ENCODE measurements around the gene EPHB2.

- TF ChIP-seq CTCF (IDR thresholded peaks at IDR 0.05) (no peak), POLR2AphosphoS5 (IDR thresholded peaks at IDR 0.05; ENCODE audit: insufficient read depth in 1 of 2, low read depth in 1 of 2) (no peak)
Observed at GRCh38 chr1:22670352-22670975, 40.2 kb upstream of the EPHB2 start.

Measured in vagina (tissue), 2 donors.